ENCODE results near the gene CACNA1C.

DNA sequence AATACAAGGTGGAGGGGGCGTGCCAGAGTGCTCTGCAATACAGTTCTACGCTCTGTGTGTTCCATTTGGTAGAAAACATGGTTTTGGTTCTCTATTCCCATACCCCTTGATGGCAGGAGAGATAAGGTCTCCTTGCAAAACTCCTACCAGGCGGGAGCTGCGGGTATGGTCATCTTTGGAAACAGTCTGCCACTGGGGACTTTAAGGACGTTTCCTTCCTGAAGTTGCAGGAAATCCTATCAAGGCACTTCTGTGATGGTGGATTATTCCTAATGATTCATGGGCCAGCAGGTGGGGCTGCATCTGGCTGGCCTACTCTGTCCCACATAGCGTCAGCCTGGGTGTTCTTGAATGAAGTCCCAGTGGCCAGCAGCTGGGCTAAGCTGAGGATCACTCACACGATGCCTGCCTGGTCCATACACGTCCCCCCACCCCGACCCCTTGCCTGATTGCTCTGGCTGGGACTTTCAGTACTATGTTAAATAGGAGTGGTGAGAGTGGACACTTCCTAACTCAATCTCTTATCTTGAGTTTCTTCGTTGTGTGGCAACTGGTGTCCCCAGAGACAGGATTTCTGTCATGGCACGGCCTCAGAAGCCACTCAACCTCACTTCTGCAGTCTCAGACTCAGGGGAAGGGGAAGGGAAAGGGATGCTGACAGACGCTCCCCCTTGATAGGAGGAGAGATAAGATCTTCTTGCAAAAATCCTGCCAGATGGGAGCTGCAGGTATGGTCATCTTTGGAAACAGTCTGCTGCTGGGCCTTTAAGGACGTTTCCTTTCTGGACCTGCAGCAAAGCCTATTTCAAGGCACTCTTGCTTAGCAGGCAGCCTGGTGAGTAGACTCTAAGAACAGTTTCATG lies 680.9 kb downstream of the CACNA1C start:
- TF ChIP-seq, protein P1, sequence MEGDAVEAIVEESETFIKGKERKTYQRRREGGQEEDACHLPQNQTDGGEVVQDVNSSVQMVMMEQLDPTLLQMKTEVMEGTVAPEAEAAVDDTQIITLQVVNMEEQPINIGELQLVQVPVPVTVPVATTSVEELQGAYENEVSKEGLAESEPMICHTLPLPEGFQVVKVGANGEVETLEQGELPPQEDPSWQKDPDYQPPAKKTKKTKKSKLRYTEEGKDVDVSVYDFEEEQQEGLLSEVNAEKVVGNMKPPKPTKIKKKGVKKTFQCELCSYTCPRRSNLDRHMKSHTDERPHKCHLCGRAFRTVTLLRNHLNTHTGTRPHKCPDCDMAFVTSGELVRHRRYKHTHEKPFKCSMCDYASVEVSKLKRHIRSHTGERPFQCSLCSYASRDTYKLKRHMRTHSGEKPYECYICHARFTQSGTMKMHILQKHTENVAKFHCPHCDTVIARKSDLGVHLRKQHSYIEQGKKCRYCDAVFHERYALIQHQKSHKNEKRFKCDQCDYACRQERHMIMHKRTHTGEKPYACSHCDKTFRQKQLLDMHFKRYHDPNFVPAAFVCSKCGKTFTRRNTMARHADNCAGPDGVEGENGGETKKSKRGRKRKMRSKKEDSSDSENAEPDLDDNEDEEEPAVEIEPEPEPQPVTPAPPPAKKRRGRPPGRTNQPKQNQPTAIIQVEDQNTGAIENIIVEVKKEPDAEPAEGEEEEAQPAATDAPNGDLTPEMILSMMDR (conservative IDR thresholded peaks at IDR 0.05 in 1 of 2, IDR thresholded peaks at IDR 0.05 in 1 of 2; ENCODE audit: extremely low read depth in 1 of 2, insufficient read depth in 1 of 2, low read depth in 1 of 2, low read length in 2 of 2), result no peak
- TF ChIP-seq EZH2 (IDR thresholded peaks at IDR 0.05; ENCODE audit: borderline replicate concordance, low read length), result no peak
